ENCODE results near the gene POGLUT2.

The POGLUT2 gene

DNA sequence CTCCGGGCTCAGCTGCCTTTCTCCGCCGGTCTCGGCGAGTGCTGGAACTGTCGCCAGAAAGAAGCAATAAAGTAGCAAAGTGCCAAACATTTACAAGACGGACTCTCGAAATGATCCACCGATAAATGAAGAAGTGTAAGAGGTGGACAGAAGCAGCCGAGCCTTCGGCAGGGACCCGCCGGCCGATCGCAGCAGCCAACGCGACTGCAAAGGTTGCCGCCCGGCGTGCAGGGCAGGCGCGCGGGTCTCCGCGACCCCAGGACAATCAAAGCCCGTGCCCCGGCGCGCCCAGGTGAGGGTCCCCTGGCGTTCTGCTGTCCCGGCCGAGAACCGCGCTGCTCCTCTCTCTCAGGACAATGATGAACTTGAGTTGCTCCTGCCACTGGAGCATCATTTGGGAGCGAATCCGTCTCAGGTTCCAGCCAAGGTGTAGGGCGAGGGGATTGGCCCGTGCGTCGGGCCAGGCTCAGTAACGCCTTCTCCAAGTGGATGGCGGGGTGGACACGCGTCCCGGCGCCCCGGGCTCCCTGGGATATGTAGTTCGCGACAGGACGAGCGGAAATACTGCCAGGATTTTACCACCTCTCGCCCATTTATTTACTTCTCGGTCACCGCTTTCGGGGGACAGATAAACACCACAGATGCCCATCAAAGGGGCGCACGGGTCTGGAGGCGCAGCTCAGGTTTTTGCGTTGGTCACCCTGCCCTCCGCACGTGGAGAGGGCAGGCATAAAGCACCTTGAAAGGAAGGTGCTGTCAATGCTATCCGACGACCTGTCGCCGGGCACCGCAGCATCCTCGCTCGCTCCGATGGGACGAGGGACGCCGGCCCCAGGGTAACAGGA, at the start of gene POGLUT2, which contains the start of gene BIVM:
POGLUT2 (minus strand) TSS at position 396 of the 845 bp plus-strand sequence; CDS start at position 90, 306 bp downstream.
BIVM (plus strand) TSS at position 539 of the 845 bp plus-strand sequence. CDS start 8,149 bp downstream, outside the sequence.
- peak; percentile 87 for DNase-seq (ENCODE audit: low read depth)

DNA sequence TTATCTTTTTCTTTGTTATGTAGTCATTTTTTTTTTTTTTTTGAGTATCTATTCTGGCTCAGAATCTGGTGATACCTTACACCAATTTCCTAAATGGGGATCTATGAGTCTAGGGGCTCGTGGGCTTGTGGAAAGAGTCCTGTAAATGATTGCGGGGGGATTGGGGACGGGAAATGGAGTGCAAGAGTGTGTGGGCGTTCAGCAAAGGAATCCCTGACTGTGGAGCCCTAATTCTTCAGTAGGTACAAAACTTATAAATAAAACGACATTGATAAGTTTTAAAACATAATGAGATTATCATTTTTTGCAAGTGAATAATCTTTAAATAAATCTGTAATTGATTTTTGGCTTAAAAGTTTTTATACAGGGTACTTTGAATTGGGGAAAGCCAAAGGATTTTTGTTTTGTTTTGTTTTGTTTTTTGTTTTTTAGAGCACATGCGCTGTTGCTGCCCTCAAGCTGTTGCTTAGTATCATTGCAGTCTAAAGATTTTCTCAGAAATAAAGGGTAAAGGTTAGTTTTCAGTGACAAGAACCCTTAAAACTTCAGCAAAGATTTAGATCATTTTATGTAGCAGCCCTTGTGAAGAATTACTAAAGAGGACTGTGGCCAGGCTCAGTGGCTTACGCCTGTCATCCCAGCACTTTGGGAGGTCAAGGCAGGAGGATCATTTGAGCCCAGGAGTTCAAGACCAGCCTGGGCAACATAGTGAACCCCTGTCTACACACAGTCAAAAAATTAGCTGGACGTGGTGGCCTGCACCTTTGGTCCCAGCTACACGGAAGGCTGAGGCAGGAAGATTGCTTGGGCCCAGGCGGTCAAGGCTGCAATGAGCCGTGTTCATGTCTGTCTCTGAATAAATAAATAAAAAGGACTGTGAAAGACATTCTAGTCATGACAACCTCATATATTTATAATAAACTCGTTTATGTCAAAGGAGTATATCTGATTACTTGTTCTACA, 48.8 kb upstream of the POGLUT2 start:
- DNase-seq (ENCODE audit: low read depth), result no peak

DNA sequence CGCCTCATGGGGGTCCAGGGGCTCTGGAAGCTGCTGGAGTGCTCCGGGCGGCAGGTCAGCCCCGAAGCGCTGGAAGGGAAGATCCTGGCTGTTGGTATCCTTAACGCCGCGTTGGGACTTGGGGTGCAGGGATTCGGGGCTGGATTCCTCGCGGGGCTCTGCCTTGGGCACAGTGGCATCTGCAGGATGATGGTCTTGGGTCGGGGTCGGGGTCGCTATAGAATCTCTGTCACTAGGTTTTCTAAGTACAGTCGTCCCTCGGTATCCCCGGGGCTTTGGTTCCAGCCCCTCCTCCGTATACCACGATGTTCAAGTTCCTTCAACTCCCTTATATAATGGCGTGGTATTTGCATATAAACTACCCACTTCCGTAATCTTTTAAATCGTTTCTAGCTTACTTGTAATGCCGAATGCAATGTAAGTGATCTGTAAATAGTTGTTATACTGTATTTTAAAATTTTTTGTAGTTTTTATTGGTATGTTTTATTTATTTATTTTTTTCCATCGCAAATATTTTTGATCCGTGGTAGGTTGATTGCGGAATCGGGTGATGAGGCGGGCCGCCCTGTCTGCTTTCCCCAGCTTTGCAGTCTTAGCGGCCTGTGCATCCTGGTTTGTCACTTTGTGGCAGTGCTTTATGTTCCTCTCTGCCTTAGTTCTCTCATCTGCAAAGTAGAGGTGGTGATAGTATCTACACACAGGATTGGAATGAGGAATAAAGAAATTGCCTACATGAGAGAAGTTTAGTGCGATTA, 47.7 kb upstream of the POGLUT2 start:
- no peak for DNase-seq (ENCODE audit: low read depth)

DNA sequence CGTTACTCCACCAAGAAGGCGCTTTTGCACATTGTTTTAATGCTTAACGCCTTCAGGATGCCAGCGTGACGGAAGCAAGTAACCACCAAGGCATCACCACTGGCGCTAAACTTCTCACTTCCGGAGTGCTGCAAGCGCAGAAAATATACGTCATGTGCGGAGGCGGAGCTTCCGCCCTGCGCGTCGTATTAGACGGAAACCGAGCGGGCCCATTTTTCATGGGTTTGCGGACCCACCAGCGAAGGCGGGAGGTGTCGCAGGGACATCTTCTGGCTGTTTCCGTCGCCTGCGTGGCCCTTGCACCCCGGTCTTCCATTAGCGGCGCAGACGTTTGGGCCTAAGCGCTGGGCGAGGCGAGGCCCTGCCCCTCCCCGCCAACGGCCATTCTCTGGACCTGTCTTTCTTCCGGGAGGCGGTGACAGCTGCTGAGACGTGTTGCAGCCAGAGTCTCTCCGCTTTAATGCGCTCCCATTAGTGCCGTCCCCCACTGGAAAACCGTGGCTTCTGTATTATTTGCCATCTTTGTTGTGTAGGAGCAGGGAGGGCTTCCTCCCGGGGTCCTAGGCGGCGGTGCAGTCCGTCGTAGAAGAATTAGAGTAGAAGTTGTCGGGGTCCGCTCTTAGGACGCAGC, 47.0 kb upstream of the POGLUT2 start, which contains the start of gene ERCC5:
ERCC5 (plus strand) TSS at position 403 of the 631 bp plus-strand sequence. CDS start 235 bp downstream, outside the sequence.
- DNase-seq (ENCODE audit: low read depth), result peak; percentile 91

DNA sequence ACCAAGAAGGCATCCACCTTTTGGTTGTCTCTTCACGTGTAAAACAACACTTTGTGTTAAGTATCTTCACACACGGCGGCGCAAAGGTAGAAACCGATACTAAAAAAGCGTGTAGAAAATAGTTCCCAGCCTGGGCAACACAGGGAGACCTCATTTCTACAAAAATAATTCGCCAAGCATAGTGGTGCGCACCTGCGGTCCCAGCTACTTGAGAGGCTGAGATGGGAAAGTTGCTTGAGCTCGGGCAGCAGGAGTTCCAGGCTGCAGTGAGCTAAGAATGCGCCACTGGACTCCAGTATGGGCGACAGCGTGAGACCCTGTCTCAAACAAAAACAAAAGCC, 46.5 kb upstream of the POGLUT2 start:
- no peak for DNase-seq (ENCODE audit: low read depth)

DNA sequence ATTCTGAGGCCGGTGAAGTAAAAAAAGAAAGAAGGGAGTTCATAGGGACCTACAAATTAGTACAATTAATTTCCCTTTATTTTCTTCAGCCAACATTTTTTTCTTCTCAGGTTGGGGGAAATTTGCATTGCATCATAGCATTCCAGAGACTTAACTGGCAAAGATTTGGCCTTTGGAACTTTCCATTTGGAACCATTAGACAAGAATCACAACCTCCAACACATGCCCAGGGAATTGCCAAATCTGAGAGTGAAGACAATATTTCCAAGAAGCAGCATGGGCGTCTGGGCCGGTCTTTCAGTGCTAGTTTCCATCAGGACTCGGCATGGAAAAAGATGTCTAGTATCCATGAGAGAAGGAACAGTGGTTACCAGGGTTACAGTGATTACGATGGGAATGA, 40.7 kb upstream of the POGLUT2 start:
- DNase-seq (ENCODE audit: low read depth), result no peak

DNA sequence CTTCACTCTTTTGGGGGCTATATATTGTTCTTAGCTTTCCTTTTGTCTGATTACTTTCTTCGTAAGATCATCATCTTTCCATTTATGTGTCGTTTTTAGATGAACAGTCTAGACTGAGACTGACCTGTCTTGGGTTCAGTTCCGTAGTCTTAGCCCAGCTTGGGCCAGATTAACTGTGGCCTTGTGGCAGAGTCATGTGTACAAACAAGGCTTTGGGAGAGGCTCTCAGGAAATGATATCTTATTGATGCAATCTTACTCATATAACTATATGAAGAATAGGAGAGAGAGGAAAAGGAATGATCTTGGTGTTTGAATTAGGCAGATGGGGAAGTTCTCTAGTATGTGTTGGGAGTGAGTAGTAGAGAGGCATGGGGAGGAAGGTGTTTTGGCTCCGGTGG, 40.2 kb upstream of the POGLUT2 start:
- DNase-seq (ENCODE audit: low read depth), result no peak

DNA sequence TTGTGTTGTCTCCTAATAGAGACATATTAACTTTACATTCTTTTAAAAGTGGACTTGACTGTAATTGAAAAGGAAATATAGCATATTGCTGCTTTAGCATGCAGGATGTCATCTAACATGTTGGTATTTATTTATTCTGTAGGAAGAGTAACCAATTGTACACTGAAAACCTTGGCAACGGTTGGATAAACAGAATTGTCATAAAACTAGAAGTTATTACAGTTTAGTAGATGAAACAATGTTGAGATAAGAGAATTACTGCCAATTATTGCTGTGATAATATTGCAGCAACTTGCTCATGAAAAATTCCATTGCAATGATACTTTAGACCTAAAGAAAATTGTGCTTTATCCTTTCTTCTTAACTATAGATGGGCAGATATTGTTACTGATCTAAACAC, 39.5 kb upstream of the POGLUT2 start:
- DNase-seq (ENCODE audit: low read depth), result no peak

DNA sequence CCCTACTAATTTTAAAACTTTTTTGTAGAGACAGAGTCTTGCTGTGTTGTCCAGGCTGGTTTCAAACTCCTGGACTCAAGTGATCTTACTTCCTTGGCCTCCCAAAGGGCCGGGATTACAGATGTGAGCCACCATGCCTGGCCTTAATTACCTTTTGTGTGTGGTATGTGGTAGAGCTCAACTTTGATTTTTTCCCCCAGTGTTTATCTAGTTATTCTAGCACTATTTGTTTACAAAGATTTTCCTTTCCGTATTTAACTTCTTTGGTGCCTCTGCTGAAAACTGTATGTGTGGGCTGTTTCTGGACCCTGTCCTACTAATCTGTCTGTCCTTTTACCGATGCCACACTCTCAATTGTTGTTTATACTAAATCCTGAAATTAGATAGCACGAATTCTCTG, 37.7 kb upstream of the POGLUT2 start:
- no peak for DNase-seq (ENCODE audit: low read depth)

DNA sequence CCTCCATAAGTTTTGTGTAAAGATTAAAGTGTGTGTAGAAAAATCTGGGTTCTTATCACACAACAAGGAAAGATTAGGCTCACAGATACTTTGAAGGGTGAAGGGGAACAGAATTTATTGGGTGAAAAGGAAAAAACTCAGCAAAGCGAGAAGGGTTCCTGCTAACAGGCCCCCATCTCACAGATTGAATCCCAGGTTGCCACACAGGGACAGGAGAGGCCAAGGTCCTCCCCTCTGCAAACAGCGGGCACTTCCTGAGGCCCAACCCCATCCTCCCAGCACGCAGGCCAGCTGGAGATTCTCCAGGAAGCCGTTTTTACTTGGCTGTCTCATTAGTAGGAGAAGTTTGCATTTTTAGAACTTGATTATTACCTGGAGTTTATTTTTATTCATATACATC, 31.9 kb upstream of the POGLUT2 start:
- DNase-seq (ENCODE audit: low read depth), result no peak

DNA sequence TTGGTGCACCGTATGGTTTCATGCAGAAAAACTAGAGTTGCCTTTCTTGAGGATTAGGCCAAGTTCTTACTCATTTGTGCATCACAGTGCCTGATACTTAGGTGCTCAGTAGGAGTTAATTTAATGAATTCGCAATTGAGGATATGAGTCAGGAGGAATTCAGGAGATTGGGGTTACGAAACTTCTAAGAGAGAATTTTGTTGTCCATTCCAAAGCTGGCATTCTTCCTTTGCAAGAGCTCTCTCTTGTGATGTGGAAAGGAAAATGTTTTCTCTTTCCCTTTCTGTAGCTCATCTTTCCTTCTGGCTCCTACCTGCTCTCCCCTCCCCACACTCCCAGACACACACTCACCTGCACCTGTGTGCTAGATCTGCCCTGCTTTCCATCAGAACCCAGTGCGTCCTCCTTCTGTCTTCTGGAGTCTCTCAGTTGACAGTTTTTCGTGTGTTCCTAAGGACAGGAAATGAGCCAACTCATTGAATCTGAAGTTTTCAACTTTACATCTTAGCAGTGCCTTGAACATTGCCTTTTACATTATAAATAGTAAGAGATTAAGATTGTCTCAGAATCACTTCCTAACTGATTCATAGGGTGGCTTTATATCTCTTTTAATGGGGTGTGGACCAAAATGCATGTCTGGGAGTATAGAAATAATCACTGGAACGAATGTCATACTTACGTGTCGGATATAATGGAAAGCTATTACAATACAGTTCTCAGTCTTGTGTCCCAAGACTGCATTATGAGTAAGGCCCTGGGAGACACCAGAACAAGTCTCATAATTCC, 27.3 kb upstream of the POGLUT2 start:
- peak; percentile 85 for DNase-seq (ENCODE audit: low read depth)

DNA sequence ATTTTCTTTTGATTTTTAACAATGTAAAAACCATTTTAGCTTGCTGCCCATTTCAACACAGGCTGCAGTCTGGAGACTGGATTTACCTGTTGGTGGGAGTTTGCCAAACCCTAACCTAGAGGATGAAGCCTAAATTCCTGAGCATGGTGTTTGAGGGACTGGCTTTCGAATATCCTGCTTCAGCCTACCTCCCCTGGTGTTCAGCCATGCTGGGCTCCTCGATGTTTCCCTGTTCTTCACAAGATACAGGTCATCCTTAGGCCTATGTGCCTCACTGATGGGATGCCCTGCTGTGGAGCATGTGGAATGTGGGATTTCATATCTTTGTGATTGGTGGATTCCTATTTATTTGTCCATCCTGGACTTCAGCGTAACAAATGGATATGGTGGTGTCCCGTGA, 26.6 kb upstream of the POGLUT2 start:
- DNase-seq (ENCODE audit: low read depth), result no peak

DNA sequence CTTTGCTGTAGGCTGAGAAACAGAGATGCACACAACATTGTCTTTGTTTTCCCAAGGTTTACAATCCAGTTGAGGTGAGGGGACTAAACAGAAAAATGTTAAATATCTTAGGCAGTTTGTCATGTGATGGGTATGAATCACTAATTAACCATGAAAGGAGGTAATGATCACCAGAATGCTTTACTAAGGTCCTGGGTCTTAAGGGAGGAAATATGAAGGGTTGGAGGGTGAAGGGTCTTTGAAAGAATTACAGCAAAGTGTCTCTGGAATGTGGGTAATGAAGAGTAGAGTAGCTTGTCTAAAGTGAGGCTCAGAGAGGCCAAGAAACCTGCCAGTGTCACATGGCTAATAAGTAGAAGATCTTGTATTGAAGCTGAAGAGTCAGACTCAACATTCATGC, 19.1 kb upstream of the POGLUT2 start:
- no peak for DNase-seq (ENCODE audit: low read depth)

DNA sequence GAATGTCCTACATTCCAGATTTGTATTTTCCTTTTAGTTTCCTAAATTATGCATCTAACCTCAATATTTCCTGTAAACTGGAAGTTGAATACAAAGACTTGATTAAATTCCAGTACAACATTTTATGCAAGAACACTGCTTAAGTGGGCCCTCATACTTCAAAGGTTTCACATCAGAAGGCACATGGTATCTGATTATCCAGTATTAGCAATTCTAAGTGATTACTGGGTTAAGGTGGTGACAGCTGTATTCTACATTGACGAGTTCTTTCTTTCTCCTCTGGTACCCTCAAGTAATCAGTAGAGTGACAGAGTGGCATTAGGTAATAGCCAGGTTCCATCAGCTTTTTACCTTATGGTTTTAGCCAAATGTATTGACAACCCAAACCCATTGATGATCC, 18.5 kb upstream of the POGLUT2 start:
- DNase-seq (ENCODE audit: low read depth), result no peak

DNA sequence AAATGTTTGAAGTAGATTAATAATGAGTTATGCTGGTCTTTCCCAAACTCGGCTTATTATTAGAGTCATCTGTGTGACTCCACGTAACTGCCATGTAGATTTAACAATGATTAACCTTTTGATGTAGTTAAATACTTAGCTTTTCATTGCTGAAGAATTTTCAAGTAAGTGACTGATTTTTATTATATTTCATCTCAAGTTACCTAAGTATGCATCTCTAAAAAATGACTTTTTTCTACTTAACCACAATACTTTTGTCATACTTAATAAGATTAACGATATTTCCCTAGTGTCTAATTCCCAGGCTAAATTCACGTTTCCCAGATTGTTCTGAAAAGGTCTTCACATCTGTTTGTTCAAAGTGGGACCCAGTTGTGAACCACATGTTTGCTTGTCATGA, 17.9 kb upstream of the POGLUT2 start:
- no peak for DNase-seq (ENCODE audit: low read depth)

DNA sequence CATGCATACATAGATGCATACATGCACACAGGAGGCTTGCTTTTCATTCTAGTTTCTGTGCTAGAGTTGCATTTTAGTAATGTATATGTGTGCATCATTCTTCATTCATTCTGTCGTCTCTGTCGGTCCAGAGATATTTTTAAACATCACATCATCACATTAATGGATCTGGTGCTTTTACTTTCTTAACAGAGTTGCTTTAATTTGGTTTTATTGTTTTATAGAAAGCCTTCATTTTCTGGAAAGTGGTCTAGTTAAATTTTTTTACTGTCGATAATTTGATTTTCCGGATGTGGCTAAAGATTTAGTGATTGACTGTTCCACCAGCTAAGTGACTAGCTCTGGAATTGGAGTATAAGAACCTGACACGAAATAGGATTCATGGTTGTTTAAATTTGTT, 17.0 kb upstream of the POGLUT2 start:
- no peak for DNase-seq (ENCODE audit: low read depth)

DNA sequence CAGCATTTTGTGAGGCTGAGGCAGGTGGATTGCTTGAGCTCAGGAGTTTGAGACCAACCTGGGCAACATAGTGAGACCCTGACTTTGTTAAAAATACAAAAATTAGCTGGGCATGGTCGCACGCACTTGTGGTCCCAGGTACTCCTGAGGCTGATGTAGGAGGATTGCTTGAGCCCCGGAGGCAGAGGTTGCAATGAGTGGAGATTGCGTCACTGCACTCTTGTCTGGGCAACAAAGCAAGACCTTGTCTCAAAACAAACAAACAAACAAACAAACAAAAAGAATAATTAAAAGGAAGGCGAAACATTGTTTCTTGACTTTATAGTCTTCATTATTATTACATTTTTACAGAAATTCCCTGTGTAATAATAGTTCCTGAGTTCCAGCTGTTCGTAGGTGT, 16.0 kb upstream of the POGLUT2 start:
- DNase-seq (ENCODE audit: low read depth), result no peak

DNA sequence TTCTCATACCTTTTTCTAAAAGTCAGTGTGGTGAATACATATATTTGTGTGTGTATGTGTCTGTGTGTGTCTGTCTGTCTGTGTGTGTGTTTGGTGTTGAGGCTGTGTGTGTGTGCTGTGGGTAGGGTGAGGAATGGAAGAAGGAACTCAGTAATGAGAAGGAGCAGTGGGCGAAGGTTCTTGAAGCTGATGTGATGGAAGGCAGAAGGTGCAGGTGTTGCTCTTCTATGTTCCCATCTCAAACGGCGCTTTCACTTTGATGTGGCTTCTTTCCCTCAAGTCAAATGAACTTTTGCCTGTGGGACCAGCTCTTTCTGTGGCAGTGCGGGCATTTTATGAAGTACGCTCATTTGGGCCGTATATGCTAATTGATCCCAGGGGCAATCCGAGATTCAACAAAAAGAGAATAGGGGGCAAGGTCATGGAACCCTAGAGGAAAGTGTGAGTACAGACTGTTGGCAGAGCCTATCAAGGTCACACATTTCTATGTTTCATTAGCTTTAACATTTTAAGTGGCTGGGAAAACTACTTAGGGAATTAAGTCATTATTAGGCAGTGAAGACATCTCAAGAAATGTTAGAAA, 15.3 kb upstream of the POGLUT2 start:
- no peak for DNase-seq (ENCODE audit: low read depth)

DNA sequence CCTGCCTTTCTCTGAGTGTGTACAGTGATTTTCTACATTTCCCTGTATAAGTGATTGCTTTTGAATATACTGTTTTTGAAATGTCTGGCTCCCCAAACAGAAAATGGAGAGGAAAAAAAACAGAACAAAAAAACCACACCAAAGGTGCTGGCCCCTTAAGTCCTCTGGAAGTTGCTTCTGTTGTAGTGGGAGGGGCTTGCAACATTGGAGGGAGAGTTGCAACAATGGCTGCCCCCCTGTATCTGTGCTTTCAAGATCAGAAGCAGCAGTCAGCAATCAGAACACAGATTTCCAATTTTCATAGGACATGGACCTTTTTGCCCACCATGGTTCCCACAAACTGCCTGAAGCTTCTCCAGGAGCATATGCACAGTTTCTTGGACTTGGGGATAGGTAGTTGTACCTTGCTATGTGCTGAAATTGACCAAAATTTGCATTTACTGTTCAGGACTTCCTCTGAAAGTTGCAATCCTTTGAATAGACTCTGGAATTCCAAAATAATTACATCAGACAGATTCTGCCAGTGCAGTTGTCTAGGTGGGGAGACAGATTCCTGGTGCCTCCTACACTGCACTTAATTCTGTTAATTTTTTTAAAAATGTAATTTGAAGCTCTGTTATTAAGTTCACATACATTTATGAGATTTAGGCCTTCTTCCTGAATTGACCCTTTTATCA, 14.0 kb upstream of the POGLUT2 start:
- no peak for DNase-seq (ENCODE audit: low read depth)

DNA sequence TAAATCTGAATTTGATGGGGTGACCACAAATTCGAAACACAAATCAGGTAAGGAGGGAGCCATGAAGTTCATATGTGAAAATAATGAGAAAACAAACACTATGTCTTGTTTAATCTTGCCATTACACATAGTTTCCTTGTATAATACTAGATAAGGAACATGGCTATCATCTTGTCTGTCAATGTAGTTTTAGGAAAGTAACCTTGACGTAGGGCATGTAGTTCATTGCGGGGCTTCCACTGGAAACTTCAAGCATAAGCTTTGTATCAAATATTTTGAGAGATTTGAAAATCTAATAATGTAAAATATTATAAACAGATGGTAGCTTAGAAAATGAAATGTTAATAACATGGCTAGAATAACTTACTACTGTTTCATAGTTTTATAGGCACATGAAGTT, 8.9 kb upstream of the POGLUT2 start:
- no peak for DNase-seq (ENCODE audit: low read depth)

Data from stromal cell of bone marrow (primary cell).